Neural progenitor cell (in vitro differentiated cells): ENCODE measurements around the gene SRGAP3. TPM values are rescaled to one million over a fixed set of nuclear protein-coding genes. Genes with fewer than 3 reads are reported as not detected.

Experiments
- DNase-seq: peaks from one replicate; pipeline ENCODE4 v3.0.0-alpha.2; 2016; ENCODE audit warnings: low spot score
- H2AFZ ChIP-seq: fragments of 200-600 bp; sonication (generic); replicated peaks from 2 replicates; pipeline ENCODE4 v1.6.1; 2016; ENCODE audit warnings: antibody characterized with exemption
- H3F3A ChIP-seq: fragments of 200-600 bp; sonication (generic); 2 replicates; pipeline ENCODE4 v1.6.1; 2016; ENCODE audit warnings: antibody characterized with exemption, low read depth
- H3K27ac ChIP-seq: fragments of 200-600 bp; sonication (generic); 2 replicates; pipeline ENCODE4 v1.5.1; 2016; ENCODE audit warnings: mild to moderate bottlenecking
- H3K27me3 ChIP-seq: fragments of 200-600 bp; sonication (generic); 2 replicates; pipeline ENCODE4 v1.6.1; 2016; ENCODE audit warnings: mild to moderate bottlenecking, moderate library complexity
- H3K36me3 ChIP-seq: fragments of 200-600 bp; sonication (generic); 2 replicates; pipeline ENCODE4 v1.5.1; 2016
- H3K4me1 ChIP-seq: fragments of 200-600 bp; sonication (generic); 2 replicates; pipeline ENCODE4 v1.6.1; 2016; ENCODE audit warnings: mixed run types
- H3K4me2 ChIP-seq: fragments of 200-600 bp; sonication (generic); 2 replicates; pipeline ENCODE4 v1.6.1; 2016
- H3K4me3 ChIP-seq: fragments of 200-600 bp; sonication (generic); 2 replicates; pipeline ENCODE4 v1.5.1; 2016
- H3K79me2 ChIP-seq: fragments of 200-600 bp; sonication (generic); 2 replicates; pipeline ENCODE4 v1.6.1; 2016; ENCODE audit warnings: low read depth
- H3K9ac ChIP-seq: fragments of 200-600 bp; sonication (generic); 2 replicates; pipeline ENCODE4 v1.6.1; 2016
- H3K9me3 ChIP-seq: fragments of 200-600 bp; sonication (generic); 2 replicates; pipeline ENCODE4 v1.5.1; 2016; ENCODE audit warnings: low read depth
- H4K20me1 ChIP-seq: fragments of 200-600 bp; sonication (generic); 2 replicates; pipeline ENCODE4 v1.6.1; 2016; ENCODE audit warnings: low read depth
- H3K27ac Mint-ChIP-seq: 3 replicates; pipeline ENCODE4 v1.8.0; 2021; ENCODE audit warnings: mixed read lengths
- H3K27me3 Mint-ChIP-seq: 2 replicates; pipeline ENCODE4 v1.8.0; 2022; ENCODE audit warnings: low read depth, mild to moderate bottlenecking, inconsistent platforms, moderate library complexity, mixed read lengths; ENCODE audit not compliant: insufficient read depth
- H3K36me3 Mint-ChIP-seq: 3 replicates; pipeline ENCODE4 v1.8.0; 2021; ENCODE audit warnings: mixed read lengths
- H3K4me1 Mint-ChIP-seq: 3 replicates; pipeline ENCODE4 v1.8.0; 2021; ENCODE audit warnings: mixed read lengths
- H3K4me3 Mint-ChIP-seq: 3 replicates; pipeline ENCODE4 v1.8.0; 2021; ENCODE audit warnings: mild to moderate bottlenecking, moderate library complexity, mixed read lengths
- H3K9me3 Mint-ChIP-seq: 3 replicates; pipeline ENCODE4 v1.8.0; 2020; ENCODE audit warnings: mixed read lengths
- CTCF ChIP-seq: fragments of 200-600 bp; sonication (generic); IDR thresholded peaks from 2 replicates; pipeline ENCODE4 v1.5.1; 2017; ENCODE audit warnings: antibody characterized with exemption, mild to moderate bottlenecking
- EZH2 ChIP-seq: fragments of 200-600 bp; sonication (generic); IDR thresholded peaks from 2 replicates; pipeline ENCODE4 v1.6.1; 2017; ENCODE audit warnings: antibody characterized with exemption, mild to moderate bottlenecking, moderate library complexity
- EZH2phosphoT487 ChIP-seq: fragments of 200-600 bp; sonication (generic); IDR thresholded peaks from 2 replicates; pipeline ENCODE4 v1.6.1; 2017; ENCODE audit warnings: antibody characterized with exemption
- total RNA-seq: library from RNA; depleted of rRNA; stranded (reverse); fragments of >200 nt; gene quantifications from 2 replicates; pipeline ENCODE4 v1.2.3, GENCODE V29; 2015; ENCODE audit warnings: low replicate concordance

Gene SRGAP3
- total RNA-seq, 1 donor from 2014 or later, result 59.3 TPM

- H3K4me3 Mint-ChIP-seq, result peak overlapping the region; percentile 36
- peaks cover 49% of the 10 kb centered on the region for H3K4me1 ChIP-seq
Measured at GRCh38 chr3:9205345-9206143, 43.9 kb downstream of the SRGAP3 start.

GRCh38 chr3:9204253-9204992, 45.0 kb downstream of the SRGAP3 start:
- H3K4me3 ChIP-seq, result no peak overlapping the region
- no peaks in the 10 kb centered on the region for H3K9me3 Mint-ChIP-seq
- H3K27me3 Mint-ChIP-seq, result peaks cover 6% of the 10 kb centered on the region
- peak overlapping the region; percentile 78 for H3K4me3 Mint-ChIP-seq
- H4K20me1 ChIP-seq, result peaks cover 28% of the 10 kb centered on the region
- peak overlapping the region; percentile 89 for H3K27ac ChIP-seq
- H3K27ac Mint-ChIP-seq, result peak overlapping the region; percentile 100
- DNase-seq, result peak; percentile 91
- H3K4me2 ChIP-seq, result peak overlapping the region; percentile 48
- H3K36me3 Mint-ChIP-seq, result peaks cover 15% of the 10 kb centered on the region
- H3K9ac ChIP-seq, result no peak overlapping the region
- H3F3A ChIP-seq, result peaks cover 27% of the 10 kb centered on the region
- no peaks in the 10 kb centered on the region for H3K36me3 ChIP-seq
- peaks cover 55% of the 10 kb centered on the region for H3K4me1 ChIP-seq
- peaks cover 82% of the 10 kb centered on the region for H3K4me1 Mint-ChIP-seq
- TF ChIP-seq EZH2phosphoT487 (no peak), EZH2 (no peak), CTCF (peak; percentile 19)
- peaks cover 33% of the 10 kb centered on the region for H3K79me2 ChIP-seq
- H3K9me3 ChIP-seq, result no peaks in the 10 kb centered on the region
- peak overlapping the region; percentile 35 for H2AFZ ChIP-seq
- H3K27me3 ChIP-seq, result no peaks in the 10 kb centered on the region

More at GRCh38 chr3:9205345-9206143, 43.9 kb downstream of the SRGAP3 start:
- Histone ChIP-seq H3K4me3 (no peak overlapping the region), H3K9ac (no peak overlapping the region), H4K20me1 (peaks cover 28% of the 10 kb centered on the region), H3F3A (peaks cover 23% of the 10 kb centered on the region), H3K4me2 (peak overlapping the region; percentile 48), H3K27ac (no peak overlapping the region), H3K79me2 (peaks cover 26% of the 10 kb centered on the region), H3K9me3 (no peaks in the 10 kb centered on the region), H3K36me3 (no peaks in the 10 kb centered on the region), H2AFZ (no peak overlapping the region), H3K27me3 (no peaks in the 10 kb centered on the region)
- Mint-ChIP-seq H3K27ac (peak overlapping the region; percentile 93), H3K9me3 (no peaks in the 10 kb centered on the region), H3K36me3 (peaks cover 15% of the 10 kb centered on the region), H3K4me1 (peaks cover 72% of the 10 kb centered on the region), H3K27me3 (peaks cover 6% of the 10 kb centered on the region)
- DNase-seq, result no peak
- no peak for TF ChIP-seq EZH2phosphoT487

GRCh38 chr3:9203317-9203716, 46.1 kb downstream of the SRGAP3 start:
- Histone ChIP-seq H3K27me3 (no peaks in the 10 kb centered on the region), H3K9me3 (no peaks in the 10 kb centered on the region), H3K9ac (no peak overlapping the region), H3K4me1 (peaks cover 67% of the 10 kb centered on the region), H4K20me1 (peaks cover 28% of the 10 kb centered on the region), H2AFZ (no peak overlapping the region), H3K4me2 (peak overlapping the region; percentile 48), H3K79me2 (peaks cover 35% of the 10 kb centered on the region), H3K27ac (no peak overlapping the region), H3K4me3 (no peak overlapping the region), H3K36me3 (no peaks in the 10 kb centered on the region), H3F3A (peaks cover 38% of the 10 kb centered on the region)
- TF ChIP-seq CTCF, result no peak
- no peak for TF ChIP-seq EZH2phosphoT487
- TF ChIP-seq EZH2, result no peak
- Mint-ChIP-seq H3K36me3 (peaks cover 14% of the 10 kb centered on the region), H3K4me1 (peaks cover 88% of the 10 kb centered on the region), H3K9me3 (no peaks in the 10 kb centered on the region), H3K27me3 (peaks cover 9% of the 10 kb centered on the region), H3K4me3 (peak overlapping the region; percentile 62), H3K27ac (peak overlapping the region; percentile 100)
- no peak for DNase-seq
